Measurements from ENCODE around the gene ZC3H7A. TPM values are rescaled to one million over a fixed set of nuclear protein-coding genes. Genes with fewer than 3 reads are reported as not detected.

The ZC3H7A gene
- total and polyA plus RNA-seq, 2 of the 13 experiments (the other 11 are each of a cell fraction or from before 2014, with no cell fraction given) = 29.2 to 36.8 TPM

DNA sequence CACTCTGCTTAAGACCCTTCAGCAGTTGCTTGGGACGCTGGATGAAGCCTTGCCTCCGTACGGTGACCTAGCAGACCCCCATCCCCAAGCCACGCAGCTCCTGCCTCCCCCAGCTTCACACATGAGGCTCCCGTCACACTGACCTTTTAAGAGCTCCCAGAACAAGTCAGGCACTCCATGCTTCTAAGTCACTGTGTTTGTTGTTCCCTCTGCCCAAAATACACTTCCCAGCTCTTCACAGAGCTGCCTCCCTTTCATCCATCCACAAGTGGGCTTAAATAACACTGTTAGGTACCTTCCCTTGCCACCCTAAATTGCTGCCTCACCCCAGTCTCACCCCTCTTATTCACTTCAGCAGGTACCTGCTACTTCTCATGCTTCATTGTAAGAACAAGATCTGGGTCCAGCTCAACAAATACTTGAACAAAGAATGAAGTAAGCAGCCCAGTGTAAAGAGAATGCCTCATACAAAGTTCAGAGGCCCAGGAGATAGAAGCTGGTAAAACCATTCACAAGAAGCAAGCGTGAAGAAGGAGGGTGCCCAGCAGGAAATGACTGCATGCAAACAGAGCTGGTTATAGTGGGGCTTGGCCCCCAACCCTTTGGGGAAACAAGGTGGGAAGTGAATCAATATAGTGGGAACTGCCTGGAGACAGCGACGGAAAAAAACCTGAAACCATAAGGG, 5.8 kb downstream of the ZC3H7A start (continued):
- TF ChIP-seq, protein P1, sequence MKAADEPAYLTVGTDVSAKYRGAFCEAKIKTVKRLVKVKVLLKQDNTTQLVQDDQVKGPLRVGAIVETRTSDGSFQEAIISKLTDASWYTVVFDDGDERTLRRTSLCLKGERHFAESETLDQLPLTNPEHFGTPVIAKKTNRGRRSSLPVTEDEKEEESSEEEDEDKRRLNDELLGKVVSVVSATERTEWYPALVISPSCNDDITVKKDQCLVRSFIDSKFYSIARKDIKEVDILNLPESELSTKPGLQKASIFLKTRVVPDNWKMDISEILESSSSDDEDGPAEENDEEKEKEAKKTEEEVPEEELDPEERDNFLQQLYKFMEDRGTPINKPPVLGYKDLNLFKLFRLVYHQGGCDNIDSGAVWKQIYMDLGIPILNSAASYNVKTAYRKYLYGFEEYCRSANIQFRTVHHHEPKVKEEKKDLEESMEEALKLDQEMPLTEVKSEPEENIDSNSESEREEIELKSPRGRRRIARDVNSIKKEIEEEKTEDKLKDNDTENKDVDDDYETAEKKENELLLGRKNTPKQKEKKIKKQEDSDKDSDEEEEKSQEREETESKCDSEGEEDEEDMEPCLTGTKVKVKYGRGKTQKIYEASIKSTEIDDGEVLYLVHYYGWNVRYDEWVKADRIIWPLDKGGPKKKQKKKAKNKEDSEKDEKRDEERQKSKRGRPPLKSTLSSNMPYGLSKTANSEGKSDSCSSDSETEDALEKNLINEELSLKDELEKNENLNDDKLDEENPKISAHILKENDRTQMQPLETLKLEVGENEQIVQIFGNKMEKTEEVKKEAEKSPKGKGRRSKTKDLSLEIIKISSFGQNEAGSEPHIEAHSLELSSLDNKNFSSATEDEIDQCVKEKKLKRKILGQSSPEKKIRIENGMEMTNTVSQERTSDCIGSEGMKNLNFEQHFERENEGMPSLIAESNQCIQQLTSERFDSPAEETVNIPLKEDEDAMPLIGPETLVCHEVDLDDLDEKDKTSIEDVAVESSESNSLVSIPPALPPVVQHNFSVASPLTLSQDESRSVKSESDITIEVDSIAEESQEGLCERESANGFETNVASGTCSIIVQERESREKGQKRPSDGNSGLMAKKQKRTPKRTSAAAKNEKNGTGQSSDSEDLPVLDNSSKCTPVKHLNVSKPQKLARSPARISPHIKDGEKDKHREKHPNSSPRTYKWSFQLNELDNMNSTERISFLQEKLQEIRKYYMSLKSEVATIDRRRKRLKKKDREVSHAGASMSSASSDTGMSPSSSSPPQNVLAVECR (CRISPR knock-in tag; IDR thresholded peaks at IDR 0.05; ENCODE audit: borderline replicate concordance) = 0 out of 2 replicates have a peak, but pooled peaks have one; percentile 26
- TF ChIP-seq FOXK1 (CRISPR knock-in tag; IDR thresholded peaks at IDR 0.05; ENCODE audit: borderline replicate concordance, low read depth) (no peak), ETV5 (CRISPR knock-in tag; IDR thresholded peaks at IDR 0.05; ENCODE audit: borderline replicate concordance) (peak; percentile 42; the same call in 1 of the 2 replicates), HNRNPUL1 (IDR thresholded peaks at IDR 0.05; ENCODE audit: low read depth, low read length) (no peak), NFYB (CRISPR knock-in tag; IDR thresholded peaks at IDR 0.05) (no peak), PCBP2 (optimal IDR thresholded peaks at IDR 0.05; ENCODE audit: low read depth, low read length, poor library complexity, severe bottlenecking) (no peak), ZNF672 (CRISPR knock-in tag; IDR thresholded peaks at IDR 0.05) (no peak), ZNF317 (CRISPR knock-in tag; IDR thresholded peaks at IDR 0.05) (no peak), ZFP37 (CRISPR knock-in tag; IDR thresholded peaks at IDR 0.05; ENCODE audit: borderline replicate concordance) (no peak), ZBTB38 (CRISPR knock-in tag; IDR thresholded peaks at IDR 0.05) (peak; percentile 52; the same call in 1 of the 2 replicates), ZNF207 (IDR thresholded peaks at IDR 0.05; ENCODE audit: borderline replicate concordance) (no peak), HNRNPK (IDR thresholded peaks at IDR 0.05; ENCODE audit: low read depth, low read length, poor library complexity, severe bottlenecking) (no peak), ZNF614 (CRISPR knock-in tag; IDR thresholded peaks at IDR 0.05; ENCODE audit: borderline replicate concordance) (0 out of 2 replicates have a peak, but pooled peaks have one; percentile 35), ZNF431 (CRISPR knock-in tag; IDR thresholded peaks at IDR 0.05; ENCODE audit: borderline replicate concordance, low read depth) (no peak), HMG20A (CRISPR knock-in tag; IDR thresholded peaks at IDR 0.05; ENCODE audit: borderline replicate concordance) (no peak), ZNF510 (CRISPR knock-in tag; IDR thresholded peaks at IDR 0.05; ENCODE audit: low read depth) (no peak), ZNF232 (CRISPR knock-in tag; IDR thresholded peaks at IDR 0.05; ENCODE audit: borderline replicate concordance) (no peak), ZNF264 (CRISPR knock-in tag; IDR thresholded peaks at IDR 0.05) (no peak)
- TF ChIP-seq, protein P2, sequence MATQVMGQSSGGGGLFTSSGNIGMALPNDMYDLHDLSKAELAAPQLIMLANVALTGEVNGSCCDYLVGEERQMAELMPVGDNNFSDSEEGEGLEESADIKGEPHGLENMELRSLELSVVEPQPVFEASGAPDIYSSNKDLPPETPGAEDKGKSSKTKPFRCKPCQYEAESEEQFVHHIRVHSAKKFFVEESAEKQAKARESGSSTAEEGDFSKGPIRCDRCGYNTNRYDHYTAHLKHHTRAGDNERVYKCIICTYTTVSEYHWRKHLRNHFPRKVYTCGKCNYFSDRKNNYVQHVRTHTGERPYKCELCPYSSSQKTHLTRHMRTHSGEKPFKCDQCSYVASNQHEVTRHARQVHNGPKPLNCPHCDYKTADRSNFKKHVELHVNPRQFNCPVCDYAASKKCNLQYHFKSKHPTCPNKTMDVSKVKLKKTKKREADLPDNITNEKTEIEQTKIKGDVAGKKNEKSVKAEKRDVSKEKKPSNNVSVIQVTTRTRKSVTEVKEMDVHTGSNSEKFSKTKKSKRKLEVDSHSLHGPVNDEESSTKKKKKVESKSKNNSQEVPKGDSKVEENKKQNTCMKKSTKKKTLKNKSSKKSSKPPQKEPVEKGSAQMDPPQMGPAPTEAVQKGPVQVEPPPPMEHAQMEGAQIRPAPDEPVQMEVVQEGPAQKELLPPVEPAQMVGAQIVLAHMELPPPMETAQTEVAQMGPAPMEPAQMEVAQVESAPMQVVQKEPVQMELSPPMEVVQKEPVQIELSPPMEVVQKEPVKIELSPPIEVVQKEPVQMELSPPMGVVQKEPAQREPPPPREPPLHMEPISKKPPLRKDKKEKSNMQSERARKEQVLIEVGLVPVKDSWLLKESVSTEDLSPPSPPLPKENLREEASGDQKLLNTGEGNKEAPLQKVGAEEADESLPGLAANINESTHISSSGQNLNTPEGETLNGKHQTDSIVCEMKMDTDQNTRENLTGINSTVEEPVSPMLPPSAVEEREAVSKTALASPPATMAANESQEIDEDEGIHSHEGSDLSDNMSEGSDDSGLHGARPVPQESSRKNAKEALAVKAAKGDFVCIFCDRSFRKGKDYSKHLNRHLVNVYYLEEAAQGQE (IDR thresholded peaks at IDR 0.05; ENCODE audit: borderline replicate concordance in 1 of 2, low read depth in 1 of 2, low read length in 2 of 2) = no peak
- TF ChIP-seq, protein P3, sequence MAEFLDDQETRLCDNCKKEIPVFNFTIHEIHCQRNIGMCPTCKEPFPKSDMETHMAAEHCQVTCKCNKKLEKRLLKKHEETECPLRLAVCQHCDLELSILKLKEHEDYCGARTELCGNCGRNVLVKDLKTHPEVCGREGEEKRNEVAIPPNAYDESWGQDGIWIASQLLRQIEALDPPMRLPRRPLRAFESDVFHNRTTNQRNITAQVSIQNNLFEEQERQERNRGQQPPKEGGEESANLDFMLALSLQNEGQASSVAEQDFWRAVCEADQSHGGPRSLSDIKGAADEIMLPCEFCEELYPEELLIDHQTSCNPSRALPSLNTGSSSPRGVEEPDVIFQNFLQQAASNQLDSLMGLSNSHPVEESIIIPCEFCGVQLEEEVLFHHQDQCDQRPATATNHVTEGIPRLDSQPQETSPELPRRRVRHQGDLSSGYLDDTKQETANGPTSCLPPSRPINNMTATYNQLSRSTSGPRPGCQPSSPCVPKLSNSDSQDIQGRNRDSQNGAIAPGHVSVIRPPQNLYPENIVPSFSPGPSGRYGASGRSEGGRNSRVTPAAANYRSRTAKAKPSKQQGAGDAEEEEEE (CRISPR knock-in tag; IDR thresholded peaks at IDR 0.05; ENCODE audit: borderline replicate concordance) = no peak

Measured in HepG2 (cell line).